Measurements from ENCODE around the gene PDLIM3. TPM values are rescaled to one million over a fixed set of nuclear protein-coding genes. Genes with fewer than 3 reads are reported as not detected.
A peak's percentile ranks its signal among the peaks of the same experiment; 100 is the strongest.

PDLIM3 gene
- total RNA-seq = 2.1 and 2.8 TPM in 2 replicates
- long read RNA-seq, transcript PDLIM3-203 (7 exons, 1,672 nt) = major isoform, 6 of 7 reads
- long read RNA-seq, partial matches to known transcripts = 1 of 7 reads
- long read RNA-seq, other reads (novel, unspliced or antisense) = 0 of 7 reads

DNA sequence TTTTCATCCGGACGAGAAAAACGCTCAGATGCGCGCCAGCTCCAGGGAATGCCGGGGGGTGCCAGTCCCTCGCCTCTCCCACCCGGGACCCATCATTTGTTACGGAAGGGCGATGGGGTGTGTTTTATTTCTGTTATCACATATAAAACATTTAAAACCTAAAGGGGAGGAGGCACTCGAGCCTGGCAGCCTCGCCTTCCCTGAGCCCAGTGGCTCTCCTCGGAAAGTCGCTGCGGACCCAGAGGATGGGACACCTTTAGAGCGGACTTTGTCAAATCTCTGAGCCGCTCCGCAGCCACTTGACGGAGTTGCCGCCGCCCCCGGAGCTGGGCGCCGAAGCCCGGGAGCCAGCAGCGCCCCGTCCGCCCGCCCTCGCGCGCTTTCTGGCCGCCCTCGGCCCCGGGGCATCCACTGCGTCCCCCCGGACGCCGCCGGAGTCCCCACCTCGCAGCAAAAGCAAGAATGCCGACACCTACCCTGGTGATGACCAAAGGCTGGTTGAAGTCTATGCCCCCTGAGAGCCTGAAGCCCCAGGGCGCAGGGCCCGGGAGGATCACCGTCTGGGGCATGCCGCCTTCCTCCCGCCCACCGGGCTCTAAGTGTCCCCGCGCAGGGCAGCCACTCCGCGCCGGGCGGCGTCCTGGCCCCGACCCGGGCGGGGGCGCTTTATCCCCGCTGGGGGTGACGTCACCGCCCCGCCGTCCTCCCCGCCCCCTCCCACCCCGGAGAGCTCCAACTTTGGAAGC, at the start of gene PDLIM3:
Gene PDLIM3, minus strand, starts transcription at position 642 of the 746 bp plus-strand sequence. Its CDS starts 73 bp downstream, at position 569.
- H3K27me3 Mint-ChIP-seq (ENCODE audit: unreplicated experiment) = peaks cover 7% of the 10 kb centered on the region
- peaks cover 1% of the 10 kb centered on the region for H3K36me3 Mint-ChIP-seq (ENCODE audit: unreplicated experiment)
- peak within 1 kb of the TSS; percentile 19 for H3K27ac Mint-ChIP-seq (ENCODE audit: unreplicated experiment)
- no peak for DNase-seq (ENCODE audit: extremely low spot score, unreplicated experiment)
- peaks cover 10% of the 10 kb centered on the region for H3K4me1 Mint-ChIP-seq (ENCODE audit: unreplicated experiment)
- H3K9me3 Mint-ChIP-seq (ENCODE audit: unreplicated experiment) = no peaks in the 10 kb centered on the region
- TF ChIP-seq CTCF (IDR thresholded peaks at IDR 0.05) = no peak
- H3K4me3 Mint-ChIP-seq (ENCODE audit: unreplicated experiment) = peak within 1 kb of the TSS; percentile 85

DNA sequence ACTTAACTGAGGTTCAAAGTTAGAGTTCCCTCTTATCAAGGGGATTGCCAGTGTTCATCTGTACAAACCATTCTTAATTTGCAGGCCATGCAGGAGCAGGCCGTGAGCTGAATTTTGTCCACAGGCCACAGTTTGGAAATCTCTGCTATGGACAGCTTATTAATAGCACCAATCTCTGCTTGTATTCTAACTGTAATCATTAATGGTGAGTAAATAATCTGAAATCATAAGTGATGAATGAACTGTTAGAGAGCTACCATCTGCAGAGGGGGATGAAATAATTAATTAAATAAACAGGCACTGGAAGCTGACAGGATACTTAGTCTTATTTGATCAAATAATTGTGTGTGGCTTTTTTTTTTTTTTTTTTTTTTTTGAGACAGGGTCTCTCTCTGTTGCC, 48.5 kb upstream of the PDLIM3 start:
- Mint-ChIP-seq H3K27me3 (ENCODE audit: unreplicated experiment) (no peaks in the 10 kb centered on the region), H3K4me3 (ENCODE audit: unreplicated experiment) (no peak overlapping the region), H3K27ac (ENCODE audit: unreplicated experiment) (no peak overlapping the region), H3K9me3 (ENCODE audit: unreplicated experiment) (no peaks in the 10 kb centered on the region), H3K4me1 (ENCODE audit: unreplicated experiment) (peaks cover 4% of the 10 kb centered on the region), H3K36me3 (ENCODE audit: unreplicated experiment) (peaks cover 3% of the 10 kb centered on the region)
- DNase-seq (ENCODE audit: extremely low spot score, unreplicated experiment) = no peak
- no peak for TF ChIP-seq CTCF (IDR thresholded peaks at IDR 0.05)

DNA sequence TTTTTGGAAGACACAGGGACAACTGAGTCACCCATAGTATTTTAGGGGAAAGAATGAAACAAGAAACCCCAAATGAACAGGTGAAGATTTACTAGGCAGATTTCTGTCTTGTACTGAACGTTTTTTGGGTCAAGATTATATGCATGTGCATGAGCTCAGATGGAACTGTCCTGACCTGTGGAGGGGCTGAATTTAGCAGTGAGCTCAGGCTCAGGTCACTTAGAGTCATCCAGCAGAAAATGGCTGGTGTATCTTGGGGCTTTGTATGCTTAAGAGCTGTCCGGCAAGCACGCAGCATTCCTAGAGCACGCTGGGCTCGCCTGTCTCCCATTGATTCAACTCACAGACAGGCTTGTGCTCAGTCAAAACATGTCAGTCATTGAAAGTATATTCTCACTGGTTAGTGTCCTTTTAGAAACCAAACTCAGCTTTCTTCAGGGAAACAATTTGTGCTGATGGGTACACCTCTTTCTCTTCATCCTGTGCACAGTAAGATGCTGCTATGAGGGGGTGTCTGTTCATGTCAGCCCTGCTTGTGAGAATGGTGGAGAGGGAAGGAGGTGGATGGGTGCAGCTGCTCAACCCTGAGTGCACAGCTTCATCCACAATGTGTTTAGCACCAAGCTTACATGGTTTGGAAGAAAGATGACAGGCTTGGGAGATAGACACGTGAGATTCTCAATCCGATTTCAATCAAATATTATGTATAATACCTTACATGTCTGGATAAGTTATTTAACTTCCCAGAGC, 47.5 kb upstream of the PDLIM3 start:
- no peaks in the 10 kb centered on the region for H3K9me3 Mint-ChIP-seq (ENCODE audit: unreplicated experiment)
- H3K4me1 Mint-ChIP-seq (ENCODE audit: unreplicated experiment) = peaks cover 4% of the 10 kb centered on the region
- no peak for TF ChIP-seq CTCF (IDR thresholded peaks at IDR 0.05)
- H3K4me3 Mint-ChIP-seq (ENCODE audit: unreplicated experiment) = no peak overlapping the region
- H3K27ac Mint-ChIP-seq (ENCODE audit: unreplicated experiment) = no peak overlapping the region
- peaks cover 3% of the 10 kb centered on the region for H3K36me3 Mint-ChIP-seq (ENCODE audit: unreplicated experiment)
- no peaks in the 10 kb centered on the region for H3K27me3 Mint-ChIP-seq (ENCODE audit: unreplicated experiment)
- DNase-seq (ENCODE audit: extremely low spot score, unreplicated experiment) = no peak

GRCh38 chr4:185580699-185581098, 45.4 kb upstream of the PDLIM3 start:
- H3K36me3 Mint-ChIP-seq (ENCODE audit: unreplicated experiment) = no peaks in the 10 kb centered on the region
- no peaks in the 10 kb centered on the region for H3K9me3 Mint-ChIP-seq (ENCODE audit: unreplicated experiment)
- no peak for TF ChIP-seq CTCF (IDR thresholded peaks at IDR 0.05)
- no peak for DNase-seq (ENCODE audit: extremely low spot score, unreplicated experiment)
- no peak overlapping the region for H3K4me3 Mint-ChIP-seq (ENCODE audit: unreplicated experiment)
- H3K4me1 Mint-ChIP-seq (ENCODE audit: unreplicated experiment) = no peaks in the 10 kb centered on the region
- H3K27me3 Mint-ChIP-seq (ENCODE audit: unreplicated experiment) = no peaks in the 10 kb centered on the region
- no peak overlapping the region for H3K27ac Mint-ChIP-seq (ENCODE audit: unreplicated experiment)

GRCh38 chr4:185578284-185578683, 43.0 kb upstream of the PDLIM3 start:
- peaks cover 8% of the 10 kb centered on the region for H3K4me1 Mint-ChIP-seq (ENCODE audit: unreplicated experiment)

More at GRCh38 chr4:185578284-185578683, 43.0 kb upstream of the PDLIM3 start:
- H3K36me3 Mint-ChIP-seq (ENCODE audit: unreplicated experiment) = no peaks in the 10 kb centered on the region
- no peak for DNase-seq (ENCODE audit: extremely low spot score, unreplicated experiment)
- H3K27ac Mint-ChIP-seq (ENCODE audit: unreplicated experiment) = no peak overlapping the region
- no peaks in the 10 kb centered on the region for H3K9me3 Mint-ChIP-seq (ENCODE audit: unreplicated experiment)
- no peak overlapping the region for H3K4me3 Mint-ChIP-seq (ENCODE audit: unreplicated experiment)
- no peak for TF ChIP-seq CTCF (IDR thresholded peaks at IDR 0.05)
- H3K27me3 Mint-ChIP-seq (ENCODE audit: unreplicated experiment) = no peaks in the 10 kb centered on the region
